ENCODE results near the gene CNKSR2. TPM values are rescaled to one million over a fixed set of nuclear protein-coding genes. Genes with fewer than 3 reads are reported as not detected.

The CNKSR2 gene
- total RNA-seq (2014; rRNA removed; shearing (Covaris generic); ENCODE audit: low replicate concordance): not detected in 2 replicates

DNA sequence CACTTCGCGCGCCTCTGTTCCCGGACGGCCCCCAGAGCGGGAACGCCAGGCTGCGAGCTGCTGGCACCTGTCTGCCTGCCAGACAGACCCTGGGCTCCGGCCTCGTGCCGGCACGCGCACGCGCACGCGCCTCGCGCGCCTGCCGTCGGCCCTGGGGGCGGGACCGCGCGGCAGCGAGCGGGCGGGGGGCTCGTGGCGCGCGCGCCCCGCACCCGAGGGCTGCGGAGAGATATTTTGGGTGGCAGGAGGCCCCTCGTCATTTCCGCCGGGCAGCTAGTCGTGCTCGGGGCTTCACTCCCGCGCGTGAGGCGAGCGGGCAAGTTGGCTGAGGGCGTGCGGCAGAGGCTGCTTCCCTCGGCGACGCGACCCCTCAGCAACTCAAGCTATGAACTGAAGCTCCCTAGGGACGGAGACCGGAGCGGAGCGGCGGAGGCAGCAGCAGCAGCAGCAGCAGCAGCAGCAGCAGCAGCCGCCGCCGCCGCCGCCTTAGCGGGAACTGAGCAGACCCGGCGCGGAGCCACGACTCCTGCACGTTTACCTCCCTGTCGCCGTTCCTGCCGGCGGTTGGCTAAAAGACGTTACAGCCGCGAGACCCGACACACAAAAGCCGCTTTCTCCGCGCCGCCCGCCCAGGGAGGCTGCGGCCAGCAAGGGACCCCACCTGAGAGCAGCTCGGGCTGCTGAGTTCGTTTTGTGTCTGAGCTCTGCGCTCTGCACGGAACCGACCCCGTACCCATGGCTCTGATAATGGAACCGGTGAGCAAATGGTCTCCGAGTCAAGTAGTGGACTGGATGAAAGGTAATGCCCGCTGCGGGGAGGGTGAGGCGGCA lies at the start of gene CNKSR2:
CNKSR2 (plus strand) TSS at position 256 of the 831 bp plus-strand sequence; CDS start at position 736, 480 bp downstream.
- DNase-seq (ENCODE audit: low read depth): no peak
- in situ Hi-C loops (cut with HindIII; ENCODE audit: low pct_unique_long_range_greater_than_20kb, low sequenced_read_pairs): no loop called here

DNA sequence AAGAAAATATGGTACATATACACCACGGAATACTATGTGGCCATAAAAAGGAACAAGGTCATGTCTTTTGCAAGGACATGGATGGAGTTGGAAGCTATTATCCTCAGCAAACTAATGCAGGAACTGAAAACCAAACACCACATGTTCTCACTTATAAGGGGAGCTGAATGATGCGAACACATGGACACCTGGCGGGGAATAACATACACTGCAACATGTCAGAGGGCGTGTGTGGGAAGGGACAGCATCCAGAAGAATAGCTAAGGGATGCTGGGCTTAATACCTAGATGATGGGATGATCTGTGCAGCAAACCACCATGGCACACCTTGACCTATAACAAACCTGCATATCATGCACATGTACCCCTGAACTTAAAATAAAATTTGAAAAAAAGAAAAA lies 19.5 kb upstream of the CNKSR2 start:
- DNase-seq (ENCODE audit: low read depth): no peak
- in situ Hi-C loops (cut with HindIII; ENCODE audit: low pct_unique_long_range_greater_than_20kb, low sequenced_read_pairs): no loop called here

DNA sequence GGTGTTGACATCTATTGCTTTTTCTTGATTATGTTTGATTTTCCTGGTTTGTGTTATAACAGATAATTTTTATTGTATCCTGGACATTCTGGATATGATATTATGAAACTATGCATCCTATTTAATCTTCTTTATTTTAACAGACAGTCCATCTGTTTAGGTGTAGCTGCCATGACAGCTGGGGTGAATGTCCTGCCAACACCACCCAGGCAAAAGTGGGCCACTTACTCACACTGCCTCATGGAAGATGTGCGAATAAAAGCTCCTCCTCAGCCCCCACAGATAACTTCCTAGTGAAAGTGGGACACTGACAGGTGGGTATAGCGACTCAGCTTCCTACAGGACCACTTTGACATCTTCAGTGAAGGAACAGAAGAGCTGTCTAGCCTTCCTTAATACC lies 18.4 kb upstream of the CNKSR2 start:
- DNase-seq (ENCODE audit: low read depth): no peak
- in situ Hi-C loops (cut with HindIII; ENCODE audit: low pct_unique_long_range_greater_than_20kb, low sequenced_read_pairs): no loop called here

- no peak for DNase-seq (ENCODE audit: low read depth)
- in situ Hi-C loops (cut with HindIII; ENCODE audit: low pct_unique_long_range_greater_than_20kb, low sequenced_read_pairs): no loop called here
These were observed 4.6 kb upstream of the CNKSR2 start for GRCh38 chrX:21369613-21370012.

DNA sequence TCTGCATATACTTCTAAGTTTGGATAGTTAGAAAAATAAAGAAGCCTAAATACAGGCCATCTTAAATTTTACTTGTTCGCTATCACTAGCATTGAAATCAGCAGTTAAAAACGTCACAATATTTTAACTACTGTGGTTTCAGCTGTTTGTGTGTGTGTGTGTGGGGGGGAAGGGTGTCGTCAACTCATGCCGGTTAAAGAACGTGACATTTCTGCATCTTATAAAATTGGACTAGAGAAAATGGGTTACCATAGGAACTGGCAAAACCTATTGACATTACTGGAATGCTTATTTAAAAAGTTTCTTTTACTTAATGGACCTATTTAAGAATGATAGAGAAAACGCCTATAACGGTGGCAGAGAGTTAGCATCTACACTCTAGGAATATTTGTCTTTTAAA lies 1.2 kb upstream of the CNKSR2 start:
- in situ Hi-C loops (cut with HindIII; ENCODE audit: low pct_unique_long_range_greater_than_20kb, low sequenced_read_pairs): no loop called here
- DNase-seq (ENCODE audit: low read depth): no peak

DNA sequence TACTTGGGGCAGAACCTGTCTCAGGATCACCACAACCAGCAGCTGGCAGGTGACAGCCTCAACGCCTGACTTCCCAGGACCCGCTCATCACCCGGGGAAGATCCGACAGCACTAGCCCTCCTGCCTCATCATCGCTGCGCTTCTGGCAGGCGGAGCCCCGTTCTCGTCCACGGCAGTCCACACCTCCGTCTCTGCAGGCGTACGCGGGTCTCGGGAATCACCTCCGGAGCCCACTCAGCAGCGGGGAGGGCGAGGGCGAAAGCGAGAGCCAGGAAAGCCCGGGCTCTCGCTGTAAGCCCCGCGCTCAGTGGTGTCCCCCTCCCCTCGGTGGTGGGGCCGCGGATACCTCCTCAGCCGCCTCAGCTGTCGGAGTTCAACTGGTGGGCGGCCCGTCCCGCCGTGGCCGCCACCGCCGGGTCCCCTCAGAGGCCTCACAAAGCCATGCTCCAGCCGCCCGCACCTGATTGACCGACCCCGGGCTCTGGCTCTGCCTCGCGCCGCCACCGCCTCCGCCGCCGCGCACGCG lies 518 bp upstream of the CNKSR2 start:
- DNase-seq (ENCODE audit: low read depth): no peak
- in situ Hi-C loops (cut with HindIII; ENCODE audit: low pct_unique_long_range_greater_than_20kb, low sequenced_read_pairs): no loop called here

GRCh38 chrX:21374994-21375707 lies 933 bp downstream of the CNKSR2 start:
- in situ Hi-C loops (cut with HindIII; ENCODE audit: low pct_unique_long_range_greater_than_20kb, low sequenced_read_pairs): no loop called here
- no peak for DNase-seq (ENCODE audit: low read depth)

DNA sequence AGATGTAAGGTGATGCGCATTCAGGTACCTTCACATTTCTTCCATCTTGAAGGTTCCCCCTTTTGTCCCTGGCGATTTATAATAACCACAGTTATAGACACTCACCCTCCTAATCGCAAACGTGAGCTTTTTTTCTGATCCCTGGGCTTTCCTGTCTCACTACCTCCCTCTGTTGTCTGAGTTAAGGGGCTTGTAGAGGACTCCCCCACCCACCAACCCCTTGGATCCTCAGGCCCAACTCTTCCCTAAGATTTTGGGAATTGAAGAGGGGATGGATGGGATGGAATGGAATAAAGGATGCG lies 1.4 kb downstream of the CNKSR2 start:
- no peak for DNase-seq (ENCODE audit: low read depth)
- in situ Hi-C loops (cut with HindIII; ENCODE audit: low pct_unique_long_range_greater_than_20kb, low sequenced_read_pairs): no loop called here

GRCh38 chrX:21376636-21377035 lies 2.4 kb downstream of the CNKSR2 start:
- in situ Hi-C loops (cut with HindIII; ENCODE audit: low pct_unique_long_range_greater_than_20kb, low sequenced_read_pairs): no loop called here

DNA sequence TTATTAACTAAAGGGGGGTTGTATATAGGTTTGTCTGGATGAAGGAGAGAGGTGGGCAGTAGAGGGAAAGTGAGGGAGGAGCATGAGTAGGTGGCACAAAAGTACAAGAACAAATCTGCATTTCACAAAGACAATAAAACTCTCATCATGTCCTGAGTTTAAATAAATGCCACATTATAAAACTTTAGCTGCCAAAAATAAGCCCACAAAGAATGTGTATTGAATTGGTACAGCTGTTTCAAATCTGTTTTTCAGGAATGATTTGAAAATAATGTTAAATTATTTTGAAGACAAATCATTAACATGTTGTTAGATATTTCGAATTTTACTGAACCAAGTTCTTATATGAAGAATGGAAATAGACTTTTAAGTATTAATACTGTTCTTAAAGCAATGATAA lies 5.8 kb downstream of the CNKSR2 start:
- in situ Hi-C loops (cut with HindIII; ENCODE audit: low pct_unique_long_range_greater_than_20kb, low sequenced_read_pairs): no loop called here
- DNase-seq (ENCODE audit: low read depth): no peak

More at GRCh38 chrX:21376636-21377035, 2.4 kb downstream of the CNKSR2 start:
- DNase-seq (ENCODE audit: low read depth): no peak

DNA sequence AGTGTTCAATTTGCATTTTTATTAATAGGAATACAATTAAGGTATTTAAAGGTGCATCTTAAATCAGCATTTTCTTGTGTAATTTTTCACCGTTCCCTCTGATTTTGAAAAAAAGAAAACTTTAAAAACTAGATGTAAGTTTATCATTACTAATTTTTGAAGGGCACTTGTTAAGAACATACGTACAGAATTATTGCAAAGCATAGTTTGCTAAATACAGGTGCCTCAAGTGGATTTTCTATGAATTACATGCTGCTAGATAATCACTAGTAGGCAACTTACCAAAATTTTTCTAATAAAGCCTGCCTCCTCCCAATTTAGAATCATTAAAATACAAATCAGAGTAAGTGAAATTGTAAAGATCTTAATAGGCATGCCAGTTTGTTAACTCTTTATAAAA lies 8.5 kb downstream of the CNKSR2 start:
- DNase-seq (ENCODE audit: low read depth): no peak
- in situ Hi-C loops (cut with HindIII; ENCODE audit: low pct_unique_long_range_greater_than_20kb, low sequenced_read_pairs): no loop called here

DNA sequence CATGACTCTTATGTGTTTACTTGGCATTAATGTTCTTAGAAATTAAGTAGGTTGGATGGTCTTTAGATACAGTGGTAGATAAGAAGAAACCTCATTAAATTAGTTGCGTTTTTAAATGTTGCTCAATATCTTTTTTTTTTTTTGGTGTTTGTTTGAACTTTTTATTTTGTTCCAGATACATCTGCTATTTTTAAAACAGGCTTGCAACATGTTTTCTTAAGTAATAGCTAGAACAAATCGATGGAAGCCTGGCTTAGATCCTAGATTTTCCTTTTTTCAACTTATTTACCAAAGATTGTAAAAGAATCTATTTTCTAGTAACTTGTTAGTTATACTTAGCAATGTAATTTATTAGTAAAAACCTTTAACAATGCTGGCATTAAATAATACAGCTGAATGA lies 9.3 kb downstream of the CNKSR2 start:
- no peak for DNase-seq (ENCODE audit: low read depth)
- in situ Hi-C loops (cut with HindIII; ENCODE audit: low pct_unique_long_range_greater_than_20kb, low sequenced_read_pairs): no loop called here

DNA sequence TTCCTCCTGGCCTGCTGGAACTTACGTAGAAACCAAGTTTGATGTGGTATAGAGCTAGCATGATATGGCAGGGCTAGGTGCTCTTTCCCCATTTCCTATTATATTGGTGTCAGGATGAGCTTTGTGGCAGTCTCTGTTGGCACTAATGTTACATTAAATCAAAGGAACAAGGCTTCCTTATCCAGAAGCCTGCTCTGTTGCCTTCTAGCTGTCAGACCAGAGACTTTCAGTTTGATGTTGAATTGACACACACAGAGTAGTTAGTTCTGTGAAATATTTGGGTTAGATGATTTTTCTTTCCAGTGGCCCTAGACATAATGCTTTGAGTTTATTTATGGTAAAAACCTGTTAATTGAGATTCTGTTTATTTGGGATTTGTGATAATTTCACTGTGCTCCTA lies 10.0 kb downstream of the CNKSR2 start:
- no peak for DNase-seq (ENCODE audit: low read depth)
- in situ Hi-C loops (cut with HindIII; ENCODE audit: low pct_unique_long_range_greater_than_20kb, low sequenced_read_pairs): no loop called here

DNA sequence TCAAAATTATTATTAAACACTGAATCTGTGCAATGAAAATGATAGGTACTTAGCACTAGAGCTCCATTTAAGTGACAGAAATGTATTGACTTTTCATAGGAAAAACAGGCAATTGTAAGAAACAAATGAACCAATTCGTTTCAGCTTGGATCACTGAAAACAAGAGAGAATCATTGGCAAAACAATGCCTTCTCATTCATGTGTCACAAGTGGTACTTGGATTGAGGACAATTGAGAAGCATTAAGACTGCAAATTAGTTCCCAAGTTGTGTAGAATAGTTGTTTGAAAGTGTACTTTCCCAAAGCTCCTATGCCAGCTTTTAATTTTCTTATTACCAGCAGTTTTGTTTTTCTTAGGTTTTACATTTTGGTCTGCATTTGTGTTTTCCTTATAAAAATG lies 20.6 kb downstream of the CNKSR2 start:
- DNase-seq (ENCODE audit: low read depth): no peak
- in situ Hi-C loops (cut with HindIII; ENCODE audit: low pct_unique_long_range_greater_than_20kb, low sequenced_read_pairs): no loop called here

- in situ Hi-C loops (cut with HindIII; ENCODE audit: low pct_unique_long_range_greater_than_20kb, low sequenced_read_pairs): no loop called here
- no peak for DNase-seq (ENCODE audit: low read depth)
These were observed 24.2 kb downstream of the CNKSR2 start for GRCh38 chrX:21398426-21398825.

DNA sequence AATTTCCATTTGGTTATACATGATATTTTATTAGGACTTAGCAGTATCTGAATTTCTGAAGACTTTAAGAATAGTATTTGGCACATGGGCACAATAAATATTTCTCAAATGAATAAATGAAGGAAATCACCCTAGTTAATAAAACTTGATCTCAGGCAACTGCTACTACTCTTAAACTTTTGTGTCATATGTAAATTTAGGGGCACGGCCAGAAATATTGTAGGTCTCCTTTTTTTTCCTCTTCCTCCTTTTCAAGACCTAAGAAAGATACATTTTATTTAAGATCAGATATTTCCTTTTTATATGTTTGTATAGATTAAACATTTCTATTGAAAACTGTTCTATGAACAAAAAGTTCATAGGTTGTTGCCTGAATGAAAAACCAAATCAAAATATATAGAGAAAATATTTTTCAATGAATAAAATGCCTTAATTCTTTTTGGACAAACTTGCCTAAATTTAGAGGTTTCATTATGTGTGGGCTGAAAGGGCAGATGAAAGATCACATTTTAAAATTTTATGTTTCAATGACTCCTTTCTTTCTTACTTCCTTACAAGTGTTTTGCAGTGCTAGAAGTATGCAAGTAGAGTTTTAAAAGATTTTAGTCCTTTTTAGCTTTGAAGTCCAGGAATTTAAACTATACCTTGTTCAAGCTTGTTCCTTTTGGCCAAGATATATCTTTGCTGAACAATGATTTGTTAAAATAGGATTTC lies 26.3 kb downstream of the CNKSR2 start:
- in situ Hi-C loops (cut with HindIII; ENCODE audit: low pct_unique_long_range_greater_than_20kb, low sequenced_read_pairs): no loop called here
- DNase-seq (ENCODE audit: low read depth): no peak

DNA sequence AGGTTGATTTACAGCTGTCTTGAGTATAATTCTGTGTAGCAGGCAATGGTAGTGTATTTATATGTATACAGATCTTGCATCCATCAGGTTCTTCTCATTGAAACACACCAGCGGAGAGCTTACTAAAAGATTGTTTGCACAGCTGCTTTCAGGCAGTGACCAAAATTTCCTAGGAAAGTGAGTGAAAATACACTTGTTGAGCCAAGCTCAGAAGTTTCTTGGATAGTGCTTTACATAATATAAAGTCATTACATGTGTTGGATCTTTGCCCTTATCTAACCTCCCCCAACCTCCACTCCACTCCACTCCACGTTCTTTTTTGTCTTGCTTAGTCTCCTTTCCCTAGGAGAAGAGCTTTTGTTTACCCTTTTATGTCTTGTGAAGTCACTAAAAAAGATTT lies 34.1 kb downstream of the CNKSR2 start:
- in situ Hi-C loops (cut with HindIII; ENCODE audit: low pct_unique_long_range_greater_than_20kb, low sequenced_read_pairs): no loop called here
- DNase-seq (ENCODE audit: low read depth): no peak

- in situ Hi-C loops (cut with HindIII; ENCODE audit: low pct_unique_long_range_greater_than_20kb, low sequenced_read_pairs): no loop called here
- DNase-seq (ENCODE audit: low read depth): no peak
These were observed 34.6 kb downstream of the CNKSR2 start for GRCh38 chrX:21408788-21409187.

DNA sequence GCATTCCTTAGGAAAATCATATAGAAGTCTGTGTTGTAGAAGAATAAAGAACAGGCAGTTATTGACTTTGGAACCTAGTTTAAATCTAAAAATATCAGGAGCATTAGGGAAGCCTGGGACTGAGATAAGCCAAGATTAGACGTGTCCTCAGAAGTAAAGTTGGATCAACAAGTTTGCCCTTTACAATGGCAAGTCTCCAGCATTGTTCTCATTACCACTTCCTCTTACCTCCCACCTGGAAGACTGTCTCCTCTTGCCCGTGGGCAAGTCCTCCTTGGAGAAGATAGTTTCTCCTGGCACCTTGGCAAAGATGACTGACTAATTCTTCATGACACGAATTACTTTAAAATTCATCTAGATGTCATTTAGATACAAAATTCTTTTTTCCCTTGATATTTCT lies 37.8 kb downstream of the CNKSR2 start:
- DNase-seq (ENCODE audit: low read depth): no peak
- in situ Hi-C loops (cut with HindIII; ENCODE audit: low pct_unique_long_range_greater_than_20kb, low sequenced_read_pairs): no loop called here
